Right renal pelvis (tissue), 4 donors: ENCODE results near the gene SPDYE18. TPM values are rescaled to one million over a fixed set of nuclear protein-coding genes. Genes with fewer than 3 reads are reported as not detected.
A peak's percentile ranks its signal among the peaks of the same experiment; 100 is the strongest.
"Not testable (repeated sequence)": the region's sequence is repeated elsewhere in the genome, so short reads cannot be mapped to it uniquely, and the experiment has no call there.

Experiments
- DNase-seq, 4 donors: peaks; one replicate each; pipeline ENCODE4 v3.0.0-alpha.2; 2013; ENCODE audit warnings: low read depth in 4 of 4, low spot score in 3 of 4, missing footprints in 1 of 4
- polyA plus RNA-seq, 4 donors: library from polyadenylated mRNA; unstranded; fragments of 120-200 nt; gene quantifications; one replicate each; pipeline ENCODE4 v1.2.1, GENCODE V29; 2013; ENCODE audit not compliant: insufficient read length in 4 of 4

The SPDYE18 gene, protein sequence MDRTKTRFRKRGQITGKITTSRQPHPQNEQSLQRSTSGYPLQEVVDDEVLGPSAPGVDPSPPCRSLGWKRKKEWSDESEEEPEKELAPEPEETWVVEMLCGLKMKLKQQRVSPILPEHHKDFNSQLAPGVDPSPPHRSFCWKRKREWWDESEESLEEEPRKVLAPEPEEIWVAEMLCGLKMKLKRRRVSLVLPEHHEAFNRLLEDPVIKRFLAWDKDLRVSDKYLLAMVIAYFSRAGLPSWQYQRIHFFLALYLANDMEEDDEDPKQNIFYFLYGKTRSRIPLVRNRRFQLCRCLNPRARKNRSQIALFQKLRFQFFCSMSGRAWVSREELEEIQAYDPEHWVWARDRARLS
- polyA plus RNA-seq: 1 to 10 TPM in 1 of 4 donors, under 1 TPM in 3; 0.75 to 1.1 (median 0.90) TPM

GRCh38 chr7:77062557-77062956 is at the start of gene SPDYE18:
Gene SPDYE18 (minus strand): TSS chr7:77062558. CDS start chr7:77060512, 2,046 bp downstream.
- not testable (repeated sequence) for DNase-seq

GRCh38 chr7:77108362-77108761 is 46.0 kb upstream of the SPDYE18 start:
- DNase-seq: not testable (repeated sequence)

GRCh38 chr7:77107659-77108058 is 45.3 kb upstream of the SPDYE18 start:
- not testable (repeated sequence) for DNase-seq

DNA sequence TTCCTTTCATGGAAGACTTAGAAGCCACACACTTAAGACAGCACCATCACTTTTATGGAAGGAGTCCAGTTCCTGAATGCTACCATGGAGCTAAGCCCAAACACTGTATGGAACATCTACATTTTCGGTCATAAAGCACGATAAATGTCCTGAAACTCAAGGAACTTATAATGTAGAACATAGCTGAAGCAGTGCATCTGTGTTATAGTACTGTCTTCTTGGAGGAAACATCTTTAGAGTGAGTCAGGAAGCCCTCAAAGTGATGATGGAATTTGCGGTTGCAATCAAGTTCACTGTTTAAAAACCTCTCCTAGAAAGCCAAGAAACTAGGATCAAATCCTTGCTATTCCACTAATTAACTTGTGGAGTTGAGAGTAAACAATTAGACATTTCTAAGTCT is 43.5 kb upstream of the SPDYE18 start:
- not testable (repeated sequence) for DNase-seq

- DNase-seq: not testable (repeated sequence)
Measured at GRCh38 chr7:77102671-77103070, 40.3 kb upstream of the SPDYE18 start.

- not testable (repeated sequence) for DNase-seq
Measured at GRCh38 chr7:77101187-77101586, 38.8 kb upstream of the SPDYE18 start.

- DNase-seq: not testable (repeated sequence)
Measured at GRCh38 chr7:77100501-77100900, 38.1 kb upstream of the SPDYE18 start.

DNA sequence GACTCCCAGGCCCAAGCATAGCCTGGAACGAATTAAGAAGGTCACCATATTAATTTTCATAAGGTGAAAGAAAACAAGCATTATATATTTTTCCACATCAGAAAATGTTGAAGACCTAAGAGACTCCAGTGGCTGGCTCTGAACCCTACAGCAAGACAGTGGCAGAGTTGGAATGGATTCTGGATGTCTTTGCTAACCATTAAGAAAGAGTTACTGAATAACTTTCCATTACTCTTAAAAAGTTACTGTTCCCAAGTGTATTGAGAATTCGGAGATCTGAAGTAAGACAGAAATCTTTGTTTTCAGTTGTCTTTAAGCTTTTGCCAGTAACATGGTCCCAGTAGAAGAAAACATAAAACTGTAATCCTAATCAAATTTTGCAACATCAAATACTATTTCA is 29.9 kb upstream of the SPDYE18 start:
- DNase-seq: not testable (repeated sequence)

- DNase-seq: not testable (repeated sequence)
Measured at GRCh38 chr7:77082192-77082591, 19.8 kb upstream of the SPDYE18 start.

GRCh38 chr7:77080236-77080635 is 17.9 kb upstream of the SPDYE18 start:
- DNase-seq: not testable (repeated sequence)

- not testable (repeated sequence) for DNase-seq
Measured at GRCh38 chr7:77079624-77080023, 17.3 kb upstream of the SPDYE18 start.

GRCh38 chr7:77079112-77079511 is 16.8 kb upstream of the SPDYE18 start:
- DNase-seq: not testable (repeated sequence)

- not testable (repeated sequence) for DNase-seq
Measured at GRCh38 chr7:77077060-77077459, 14.7 kb upstream of the SPDYE18 start.

GRCh38 chr7:77074786-77075396 is 12.5 kb upstream of the SPDYE18 start:
- not testable (repeated sequence) for DNase-seq

DNA sequence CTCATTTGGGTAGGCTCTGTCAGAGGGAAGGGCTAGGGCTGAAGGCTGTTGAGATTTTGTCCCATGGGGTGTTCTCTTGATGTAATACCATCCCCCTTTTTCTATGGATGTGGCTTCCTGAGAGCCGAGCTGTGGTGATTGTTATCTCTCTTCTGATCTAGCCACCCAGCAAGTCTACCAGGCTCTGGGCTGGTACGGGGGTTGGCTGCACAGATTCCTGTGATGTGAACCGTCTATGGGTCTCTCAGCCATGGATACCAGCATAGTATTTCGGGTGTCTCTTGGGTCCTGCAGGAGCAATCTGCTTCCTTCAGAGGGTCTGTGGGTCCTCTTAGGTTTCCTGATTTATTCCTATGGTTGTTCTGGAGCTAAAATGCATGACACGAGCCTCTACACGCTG is 8.8 kb upstream of the SPDYE18 start:
- DNase-seq: not testable (repeated sequence)

GRCh38 chr7:77065869-77066268 is 3.5 kb upstream of the SPDYE18 start:
- not testable (repeated sequence) for DNase-seq

GRCh38 chr7:77063732-77064131 is 1.4 kb upstream of the SPDYE18 start:
- DNase-seq: not testable (repeated sequence)

GRCh38 chr7:77032261-77032660 is 30.1 kb downstream of the SPDYE18 start, which contains the start of gene SPDYE17:
Gene SPDYE17 (minus strand): TSS chr7:77032361. CDS start chr7:77030570, 1,791 bp downstream.
- not testable (repeated sequence) for DNase-seq

- DNase-seq: not testable (repeated sequence)
Measured at GRCh38 chr7:77026349-77026748, 36.0 kb downstream of the SPDYE18 start.

DNA sequence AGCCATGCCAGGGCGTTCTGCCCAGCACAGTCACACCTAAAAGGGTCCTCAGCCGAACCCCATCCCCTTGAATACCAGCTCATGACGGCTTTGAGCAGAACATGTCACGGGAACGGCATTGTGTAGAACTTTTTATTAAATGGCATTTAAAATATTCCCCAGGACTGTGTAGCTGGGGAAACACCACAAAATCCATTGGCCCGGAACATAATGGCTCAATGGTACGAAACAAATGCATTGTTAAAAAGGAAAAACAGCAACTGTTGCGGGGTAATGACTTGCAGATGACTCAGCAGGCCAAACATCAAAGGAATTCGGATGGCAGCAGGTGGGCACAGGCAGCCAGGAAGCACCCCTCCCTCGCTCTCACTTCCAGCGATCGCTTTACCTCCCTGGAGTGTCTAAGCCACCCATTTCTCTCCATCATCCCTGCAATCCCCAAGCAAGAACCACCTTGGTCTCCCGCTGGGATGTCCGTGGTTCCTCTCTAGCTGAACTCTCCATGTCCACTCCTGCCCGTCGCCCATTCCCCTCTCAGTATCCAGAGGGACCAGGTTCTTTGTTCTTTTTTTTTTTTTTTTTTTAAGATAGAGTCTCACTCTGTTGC is 52.2 kb downstream of the SPDYE18 start:
- DNase-seq: peak in 1 of 4 donors; percentile 5

- not testable (repeated sequence) for DNase-seq
Measured at GRCh38 chr7:77008000-77008399, 54.4 kb downstream of the SPDYE18 start.
